ENCODE data around the gene MYF6. TPM values are rescaled to one million over a fixed set of nuclear protein-coding genes. Genes with fewer than 3 reads are reported as not detected.

Gene MYF6
- total and polyA plus RNA-seq, 2 donors (not counting 1 experiment from before 2014, with no cell fraction given) = not detected

DNA sequence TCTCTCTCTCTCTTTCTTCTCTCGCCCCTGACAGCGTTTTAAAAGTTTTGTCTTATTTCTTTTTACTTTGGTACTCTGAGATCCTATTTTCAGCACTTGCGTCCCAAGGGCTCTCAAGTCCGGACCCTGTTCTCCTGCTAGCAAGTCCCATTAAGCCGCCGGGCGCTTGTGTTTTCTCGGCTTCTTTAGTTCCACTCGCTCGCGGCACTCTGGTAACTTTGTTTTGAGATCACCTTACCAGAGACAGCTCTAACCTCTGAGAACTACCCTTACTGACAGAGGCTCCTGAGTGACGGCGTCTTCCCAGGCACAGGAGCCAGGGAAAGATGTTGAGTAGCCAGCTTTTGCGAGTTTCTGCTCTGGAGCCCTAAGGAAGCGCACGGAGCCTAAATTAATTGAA lies 6.6 kb downstream of the MYF6 start:
- no peak for DNase-seq
- intact Hi-C loops (cut with micrococcal nuclease) = no loop called here
- Histone ChIP-seq H2AFZ (ENCODE audit: insufficient read depth, low read depth, low read length, poor library complexity, severe bottlenecking) (no peak overlapping the region), H3K9me3 (ENCODE audit: control extremely low read depth in 1 of 3, control insufficient read depth in 2 of 3, insufficient read depth in 1 of 3, low read length in 2 of 3) (peaks cover 0 to 16% (median 0%) of the 10 kb centered on the region in 3 donors), H3K27me3 (replicated peaks in 1 of 4; ENCODE audit: control extremely low read depth in 1 of 4, control insufficient read depth in 3 of 4, insufficient read depth in 4 of 4, low read length in 3 of 4) (peaks cover 0 to 40% (median 9%) of the 10 kb centered on the region in 4 experiments), H3K27ac (ENCODE audit: low read length in 2 of 2) (no peak overlapping the region), H3K4me3 (ENCODE audit: control extremely low read depth in 1 of 5, extremely low read depth in 1 of 5, insufficient read depth in 1 of 5, low read depth in 2 of 5, low read length in 4 of 5) (no peak overlapping the region), H3K4me2 (replicated peaks; ENCODE audit: low read depth, low read length, poor library complexity, severe bottlenecking) (no peak overlapping the region), H3K4me1 (ENCODE audit: control insufficient read depth in 2 of 2, insufficient read depth in 2 of 2, low read length in 2 of 2) (no peaks in the 10 kb centered on the region), H3K9ac (ENCODE audit: low read length) (no peak overlapping the region), H3K36me3 (replicated peaks in 1 of 2; ENCODE audit: control extremely low read depth in 1 of 2, control insufficient read depth in 1 of 2, extremely low read depth in 1 of 2, insufficient read depth in 2 of 2, low read length in 1 of 2) (no peaks in the 10 kb centered on the region), H3K79me2 (ENCODE audit: control insufficient read depth, insufficient read depth, low read length) (no peaks in the 10 kb centered on the region), H4K20me1 (ENCODE audit: control insufficient read depth, insufficient read depth, low read length, poor library complexity, severe bottlenecking) (no peaks in the 10 kb centered on the region)
- ATAC-seq (ENCODE audit: low read depth) = no peak
- TF ChIP-seq CTCF (IDR thresholded peaks at IDR 0.05) (no peak), EZH2 (IDR thresholded peaks at IDR 0.05; ENCODE audit: borderline replicate concordance, insufficient read depth, low read depth, low read length, poor library complexity, severe bottlenecking) (no peak)
- ChIA-PET CTCF (no interaction called here), POLR2A (no interaction called here)
- Mint-ChIP-seq H3K4me3 (no peak overlapping the region), H3K4me1 (no peaks in the 10 kb centered on the region), H3K9me3 (ENCODE audit: insufficient read depth) (no peaks in the 10 kb centered on the region), H3K27me3 (peaks cover 62% of the 10 kb centered on the region), H3K27ac (no peak overlapping the region)
- WGBS (ENCODE audit: insufficient coverage) = 10% methylated on average over 3 of the region's 16 CpGs

DNA sequence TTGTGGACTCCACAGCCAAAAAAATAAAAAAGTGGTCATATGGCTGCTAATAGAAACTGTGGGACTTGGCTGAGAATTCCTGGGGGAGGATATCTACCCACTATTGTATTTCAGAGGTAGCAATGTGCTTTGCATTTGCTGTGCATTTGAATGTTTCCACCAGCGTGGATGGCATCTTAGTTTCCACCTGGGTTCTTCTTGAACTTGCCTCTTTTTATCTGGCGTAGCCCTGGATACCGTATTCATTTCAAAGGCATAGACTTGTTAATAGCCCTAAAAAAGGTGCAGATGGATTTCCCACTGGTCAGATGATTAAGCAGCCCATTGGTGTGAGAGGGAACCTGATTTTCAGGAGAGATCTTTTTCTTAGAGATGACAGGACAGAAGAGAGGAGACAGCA lies 7.4 kb downstream of the MYF6 start:
- Histone ChIP-seq H3K4me3 (ENCODE audit: control extremely low read depth in 1 of 5, extremely low read depth in 1 of 5, insufficient read depth in 1 of 5, low read depth in 2 of 5, low read length in 4 of 5) (no peak overlapping the region), H3K9ac (ENCODE audit: low read length) (no peak overlapping the region), H3K79me2 (ENCODE audit: control insufficient read depth, insufficient read depth, low read length) (no peaks in the 10 kb centered on the region), H3K27ac (ENCODE audit: low read length in 2 of 2) (no peak overlapping the region), H2AFZ (ENCODE audit: insufficient read depth, low read depth, low read length, poor library complexity, severe bottlenecking) (no peak overlapping the region), H4K20me1 (ENCODE audit: control insufficient read depth, insufficient read depth, low read length, poor library complexity, severe bottlenecking) (no peaks in the 10 kb centered on the region), H3K36me3 (replicated peaks in 1 of 2; ENCODE audit: control extremely low read depth in 1 of 2, control insufficient read depth in 1 of 2, extremely low read depth in 1 of 2, insufficient read depth in 2 of 2, low read length in 1 of 2) (no peaks in the 10 kb centered on the region), H3K4me1 (ENCODE audit: control insufficient read depth in 2 of 2, insufficient read depth in 2 of 2, low read length in 2 of 2) (no peaks in the 10 kb centered on the region), H3K9me3 (ENCODE audit: control extremely low read depth in 1 of 3, control insufficient read depth in 2 of 3, insufficient read depth in 1 of 3, low read length in 2 of 3) (peaks cover 0 to 15% (median 0%) of the 10 kb centered on the region in 3 donors), H3K4me2 (replicated peaks; ENCODE audit: low read depth, low read length, poor library complexity, severe bottlenecking) (no peak overlapping the region), H3K27me3 (replicated peaks in 1 of 4; ENCODE audit: control extremely low read depth in 1 of 4, control insufficient read depth in 3 of 4, insufficient read depth in 4 of 4, low read length in 3 of 4) (peaks cover 0 to 38% (median 9%) of the 10 kb centered on the region in 4 experiments)
- whole genome bisulfite sequencing (ENCODE audit: insufficient coverage) = 43% methylated on average over 3 of the region's 3 CpGs
- no peaks in the 10 kb centered on the region for H3K9me3 Mint-ChIP-seq (ENCODE audit: insufficient read depth)
- no peaks in the 10 kb centered on the region for H3K4me1 Mint-ChIP-seq
- intact Hi-C loops (cut with micrococcal nuclease) = no loop called here
- DNase-seq (no peak), ATAC-seq (ENCODE audit: low read depth) (no peak)
- peaks cover 54% of the 10 kb centered on the region for H3K27me3 Mint-ChIP-seq
- no peak overlapping the region for H3K4me3 Mint-ChIP-seq
- no peak overlapping the region for H3K27ac Mint-ChIP-seq
- CTCF ChIA-PET = no interaction called here
- POLR2A ChIA-PET = no interaction called here
- TF ChIP-seq EZH2 (IDR thresholded peaks at IDR 0.05; ENCODE audit: borderline replicate concordance, insufficient read depth, low read depth, low read length, poor library complexity, severe bottlenecking) = no peak
- no peak for TF ChIP-seq CTCF (IDR thresholded peaks at IDR 0.05)

All from B cell (primary cell).